GM18526 (cell line): ENCODE results near the gene THSD4.

Source experiments
- POLR2A ChIP-seq: IDR thresholded peaks from 3 replicates; pipeline ENCODE4 v1.6.1; 2011; ENCODE audit not compliant: insufficient read length; ENCODE audit errors: extremely low read depth

Gene THSD4

DNA sequence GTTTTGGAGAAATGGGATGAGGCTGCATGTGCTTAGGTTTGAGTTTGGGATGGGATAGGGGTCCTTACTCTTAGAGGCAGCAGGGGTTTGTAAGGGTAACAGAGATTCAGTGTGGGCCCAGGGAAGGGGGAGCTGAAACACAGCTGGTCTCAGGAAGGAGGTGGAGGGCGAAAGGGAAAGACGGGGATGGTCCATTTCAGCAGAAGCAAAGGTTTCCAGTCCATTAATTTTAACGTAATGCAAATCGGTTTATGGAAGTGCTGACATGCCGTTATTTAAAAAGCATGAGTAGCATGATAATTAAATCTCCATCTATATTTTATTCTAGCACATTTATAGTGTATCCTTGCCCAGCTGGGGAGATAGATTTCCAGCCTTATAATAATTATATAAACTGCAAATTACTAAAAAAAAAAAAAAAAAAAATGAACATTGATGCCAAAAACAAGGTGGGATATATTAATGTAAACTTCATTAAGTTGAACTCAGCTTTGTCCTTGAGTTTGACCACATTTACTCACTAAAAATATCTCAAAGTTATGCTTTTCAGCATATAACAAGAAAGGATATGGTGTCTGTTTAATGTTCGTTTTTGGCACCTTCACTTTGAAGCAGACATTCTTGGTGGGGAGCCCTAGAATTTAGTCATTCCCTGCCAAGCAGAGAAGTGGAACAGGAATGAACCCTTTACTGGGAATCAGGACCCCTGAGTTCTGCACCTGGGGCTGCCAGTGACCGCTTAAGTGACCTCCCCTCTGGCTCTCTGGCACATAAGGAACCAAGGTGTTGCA lies 234.7 kb downstream of the THSD4 start:
- no peak for TF ChIP-seq POLR2A

DNA sequence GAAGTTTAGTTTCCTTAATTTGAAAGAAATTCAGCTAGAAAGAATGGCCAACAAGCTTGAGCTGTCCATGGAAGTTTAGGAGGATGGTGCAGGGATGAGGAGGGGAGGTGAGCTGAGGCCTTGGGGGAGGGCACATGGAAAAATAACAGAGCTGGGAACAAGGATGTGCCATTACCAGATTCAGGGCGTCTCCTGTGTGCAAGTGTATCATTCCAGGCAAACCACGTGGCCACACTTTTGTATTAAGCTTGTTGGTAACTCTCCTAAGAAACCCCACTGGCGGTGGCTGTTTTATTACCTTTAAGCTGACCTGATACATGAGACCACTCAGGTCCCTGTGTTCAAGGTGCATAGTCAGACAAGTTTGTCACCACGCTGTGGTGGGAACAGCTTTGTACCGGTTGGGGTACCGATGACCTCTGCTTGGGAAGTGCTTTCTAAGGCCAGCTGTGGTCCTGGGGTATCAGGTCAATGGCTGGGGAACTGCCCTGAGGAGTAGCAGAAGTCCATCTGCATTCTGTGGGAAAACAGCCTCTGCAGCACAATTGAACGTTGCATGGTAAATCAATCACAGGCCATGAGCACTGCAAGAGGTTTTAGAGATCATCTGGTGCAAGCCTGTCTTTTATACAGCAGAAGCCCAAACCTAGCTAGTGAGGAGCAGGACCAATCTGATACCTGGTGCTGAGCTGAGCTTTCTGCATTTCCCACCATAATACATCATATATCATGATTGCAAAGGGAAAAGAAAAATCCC lies 235.5 kb downstream of the THSD4 start:
- TF ChIP-seq POLR2A, result no peak

- no peak for TF ChIP-seq POLR2A
Observed at GRCh38 chr15:71352125-71352524, 236.9 kb downstream of the THSD4 start.

DNA sequence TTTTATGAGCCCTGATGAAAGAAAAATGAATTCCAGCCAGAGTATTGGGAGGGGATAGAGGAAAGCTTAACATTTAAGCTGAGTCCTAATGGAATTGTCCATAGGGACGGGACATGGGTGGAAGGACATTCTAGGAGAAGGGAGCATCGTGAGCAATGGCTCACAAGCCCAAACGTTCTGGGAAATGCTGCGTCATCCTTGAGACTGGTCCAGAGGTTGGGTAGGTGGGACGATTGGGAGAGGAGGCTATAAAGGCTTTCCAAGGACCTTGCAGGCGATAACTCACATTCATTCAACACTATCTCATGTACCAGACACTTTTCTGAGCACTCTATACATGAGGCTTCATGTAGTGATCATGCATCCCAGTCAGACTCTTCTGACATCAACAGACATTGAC lies 237.5 kb downstream of the THSD4 start:
- no peak for TF ChIP-seq POLR2A

DNA sequence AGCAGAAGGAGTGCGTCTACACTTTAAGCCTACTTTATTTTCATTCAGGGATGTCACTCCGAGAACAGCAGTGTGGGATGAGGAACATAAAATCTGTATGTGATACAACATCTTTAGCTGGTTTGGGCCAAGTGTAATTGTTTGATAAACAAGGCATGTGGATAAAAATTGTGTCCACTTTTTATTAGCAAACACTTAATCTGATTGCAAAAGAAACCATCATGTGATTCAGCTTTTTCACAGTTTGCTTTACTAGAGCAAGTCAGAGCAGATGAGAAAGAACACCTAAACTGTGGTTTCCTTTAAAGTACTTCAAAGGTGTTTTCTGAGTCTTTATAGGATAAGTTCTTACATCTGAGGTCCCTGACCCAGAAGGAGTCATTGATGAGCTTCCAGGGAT lies 237.9 kb downstream of the THSD4 start:
- TF ChIP-seq POLR2A, result no peak

- TF ChIP-seq POLR2A, result no peak
Observed at GRCh38 chr15:71355268-71355667, 240.0 kb downstream of the THSD4 start.

- no peak for TF ChIP-seq POLR2A
Observed at GRCh38 chr15:71357321-71357732, 242.1 kb downstream of the THSD4 start.

DNA sequence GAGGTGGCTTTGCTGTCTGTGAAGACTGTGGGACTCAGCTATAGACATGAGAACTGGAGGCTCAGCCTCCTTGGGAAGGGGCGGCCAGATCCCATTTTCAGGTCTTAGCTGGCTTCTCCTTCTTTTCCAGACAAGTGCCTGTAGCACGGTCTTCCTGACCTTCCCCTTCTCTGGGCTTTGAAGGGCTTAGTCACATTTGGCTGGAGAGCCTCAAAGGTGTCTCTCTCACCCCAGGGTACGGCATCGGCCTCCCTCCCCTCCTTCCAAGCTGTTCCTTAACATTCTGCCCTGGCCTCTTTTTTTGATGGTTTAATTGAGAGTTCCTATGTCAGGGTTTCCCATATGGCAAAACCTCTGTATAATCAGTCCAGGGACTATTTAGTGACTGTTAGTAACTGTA lies 242.7 kb downstream of the THSD4 start:
- no peak for TF ChIP-seq POLR2A

DNA sequence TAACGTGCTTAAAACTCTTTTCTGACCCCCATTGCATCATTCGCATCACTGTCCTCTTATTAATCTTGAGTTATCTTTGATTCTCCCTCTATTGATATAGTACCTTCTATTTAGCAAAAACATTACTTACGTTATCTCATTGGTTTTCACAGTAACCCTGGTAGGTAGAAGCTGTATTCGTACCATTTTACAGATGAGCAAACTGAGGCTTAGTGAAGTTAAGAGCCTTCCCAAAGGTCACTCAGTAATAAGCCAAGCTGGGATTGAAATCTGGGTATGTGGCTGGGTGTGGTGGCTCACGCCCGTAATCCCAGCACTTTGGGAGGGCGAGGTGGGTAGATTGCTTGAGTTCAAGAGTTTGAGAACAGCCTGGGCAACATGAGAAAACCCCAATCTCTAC lies 244.0 kb downstream of the THSD4 start:
- no peak for TF ChIP-seq POLR2A

DNA sequence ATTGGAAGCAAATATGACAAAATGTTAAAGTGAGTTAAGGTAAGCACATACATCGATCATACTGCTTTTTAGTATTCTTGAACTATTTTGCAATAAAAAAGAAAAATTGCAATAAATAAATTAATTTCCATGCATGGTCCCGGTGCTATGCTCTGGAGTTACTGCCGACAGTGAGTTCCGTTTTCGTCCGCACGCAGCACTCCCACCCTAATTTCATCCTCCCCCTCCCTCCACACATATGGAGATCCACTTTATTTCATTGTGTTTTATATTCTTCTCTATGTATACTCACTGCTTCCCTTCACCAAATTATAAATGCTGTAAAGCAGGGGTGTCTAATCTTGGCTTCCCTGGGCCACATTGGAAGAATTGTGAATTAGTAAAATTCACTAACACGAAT lies 247.3 kb downstream of the THSD4 start:
- no peak for TF ChIP-seq POLR2A

DNA sequence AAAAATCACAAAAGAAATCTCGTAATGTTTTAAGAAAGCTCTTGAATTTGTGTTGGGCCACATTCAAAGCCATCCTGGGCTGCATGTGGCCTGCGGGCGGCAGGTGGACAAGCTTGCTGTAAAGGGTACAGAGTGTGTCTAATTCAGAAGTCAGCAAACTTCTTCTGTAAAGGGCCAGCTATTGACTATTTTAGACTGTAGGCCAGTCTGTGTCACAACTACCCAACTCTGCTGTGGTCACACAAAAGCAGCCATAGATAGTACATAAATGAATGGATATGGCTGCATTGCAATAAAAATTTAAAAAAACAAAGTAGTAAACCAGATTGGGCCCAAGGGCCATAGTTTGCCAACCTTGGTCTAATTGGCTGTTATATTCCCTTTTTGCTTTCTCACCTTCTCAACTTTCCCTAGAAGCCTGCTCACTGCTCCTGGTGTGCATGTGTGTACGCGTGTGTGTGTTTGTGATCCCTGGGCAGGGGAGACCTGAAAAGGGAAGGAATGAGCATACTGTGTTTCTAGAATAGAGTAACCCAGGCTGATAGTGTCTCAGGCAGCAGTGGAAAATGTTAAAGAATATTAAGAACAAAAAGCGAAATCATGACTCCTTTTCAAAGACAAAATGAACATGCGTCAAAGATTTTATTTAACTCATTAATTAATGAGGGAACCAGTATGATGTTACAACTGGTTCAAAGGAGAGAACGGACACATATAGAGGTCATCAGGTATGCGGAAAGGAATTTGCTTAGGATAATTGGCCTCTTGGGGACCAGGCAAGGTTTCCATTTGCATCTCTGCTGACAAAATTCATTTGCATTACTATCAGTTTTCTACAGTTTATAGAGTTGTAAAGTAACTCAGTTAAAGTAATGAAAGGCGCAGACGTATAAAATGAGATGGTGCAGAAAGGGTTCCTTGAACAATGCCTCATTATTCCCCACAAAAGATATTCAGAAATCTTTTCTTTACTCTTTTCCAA lies 248.0 kb downstream of the THSD4 start:
- TF ChIP-seq POLR2A, result no peak

DNA sequence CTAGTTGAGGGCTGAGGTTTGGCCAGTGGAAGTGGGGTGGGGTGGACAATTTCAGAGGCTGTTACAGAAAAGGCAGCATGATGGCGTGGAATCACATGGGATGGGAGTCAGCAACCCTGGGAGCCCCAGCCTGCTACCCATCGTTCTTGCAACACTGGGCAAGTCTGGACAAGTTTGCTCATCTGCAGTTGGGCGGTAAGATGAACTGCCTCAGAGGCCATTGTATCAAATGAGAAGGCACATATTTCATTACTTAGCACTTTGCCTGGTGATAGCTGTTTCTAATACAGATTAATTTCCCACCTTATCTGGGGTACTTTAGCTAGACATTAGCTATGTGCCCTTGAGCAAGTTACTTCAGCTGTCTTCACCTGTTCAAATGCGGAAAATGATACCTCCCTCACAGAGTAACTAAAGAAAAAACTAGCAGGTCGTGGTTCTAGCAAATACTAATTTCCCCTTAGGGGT lies 248.9 kb downstream of the THSD4 start:
- no peak for TF ChIP-seq POLR2A

DNA sequence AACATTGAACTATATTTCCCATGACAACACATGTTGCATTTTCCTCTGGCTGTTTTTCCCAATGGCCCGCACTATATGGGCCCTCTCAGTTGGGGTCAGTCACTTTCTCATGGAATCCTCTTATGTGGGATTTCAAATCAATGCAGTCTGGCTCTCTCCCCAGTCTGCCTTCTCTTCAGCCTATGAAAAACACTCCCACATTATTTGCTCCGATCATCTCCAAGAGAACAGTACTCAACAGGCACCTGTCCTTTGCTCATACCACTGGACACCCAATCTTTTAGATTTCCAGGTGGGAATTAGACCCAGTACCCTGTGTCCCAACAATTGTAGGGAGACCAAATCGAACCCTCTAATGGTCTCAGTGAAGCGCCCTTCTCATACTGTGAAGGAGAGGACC lies 251.3 kb downstream of the THSD4 start:
- no peak for TF ChIP-seq POLR2A

DNA sequence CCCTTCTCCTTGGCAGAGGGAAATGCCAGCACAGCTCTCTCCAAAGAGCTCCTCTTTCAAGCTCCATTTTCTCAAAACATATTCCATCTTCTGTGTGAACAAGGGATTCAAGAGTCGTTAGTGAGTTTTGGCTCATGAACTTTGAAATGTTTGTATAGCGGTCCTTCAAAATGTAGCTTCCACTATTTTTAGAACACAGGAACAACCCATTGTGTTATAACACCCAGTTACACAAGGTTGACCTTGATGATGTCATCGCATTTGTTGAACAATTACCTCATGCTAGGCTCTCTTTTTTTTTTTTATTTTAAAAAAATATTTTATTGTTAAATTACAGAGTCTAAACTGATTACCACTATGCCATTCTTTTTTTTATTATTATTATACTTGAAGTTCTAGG lies 251.7 kb downstream of the THSD4 start:
- no peak for TF ChIP-seq POLR2A

DNA sequence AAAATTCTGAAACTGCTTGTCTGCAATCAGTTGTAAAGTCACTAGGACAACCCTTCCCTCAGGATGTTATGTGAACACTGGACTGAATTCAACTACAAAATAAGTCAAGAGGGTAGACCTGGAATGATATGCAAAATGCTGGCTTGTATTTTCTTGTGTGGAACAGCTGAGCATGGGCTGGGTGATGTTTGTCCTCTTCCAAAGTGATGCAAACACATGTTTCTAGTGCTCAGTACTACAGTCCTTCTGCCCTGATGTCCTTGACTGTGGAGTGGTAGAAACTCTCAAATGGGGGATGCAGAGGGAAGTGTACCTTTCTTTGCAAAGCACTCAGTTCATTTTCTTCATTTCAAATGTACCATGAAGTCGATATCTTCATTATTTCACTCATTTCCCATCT lies 258.6 kb downstream of the THSD4 start:
- no peak for TF ChIP-seq POLR2A
